MM.1S (cell line): Measurements from ENCODE around the gene EFTUD2.

Experiments used
- DNase-seq: peaks from one replicate; pipeline ENCODE4 v3.0.0-alpha.2; 2015
- H2AFZ ChIP-seq: fragments of 300-600 bp; sonication (generic); 2 replicates; pipeline ENCODE4 v1.6.0; 2016; ENCODE audit warnings: antibody characterized with exemption, low read length
- H3F3A ChIP-seq: fragments of 300-600 bp; sonication (generic); 2 replicates; pipeline ENCODE4 v1.6.1; 2016; ENCODE audit warnings: mild to moderate bottlenecking, antibody characterized with exemption, low read length, moderate library complexity, mixed read lengths; ENCODE audit not compliant: insufficient read depth
- H3K27ac ChIP-seq: fragments of 300-600 bp; sonication (generic); 2 replicates; pipeline ENCODE4 v1.5.1; 2016; ENCODE audit warnings: mild to moderate bottlenecking, low read length
- H3K27me3 ChIP-seq: fragments of 300-600 bp; sonication (generic); replicated peaks from 2 replicates; pipeline ENCODE4 v1.6.0; 2016; ENCODE audit warnings: low read length; ENCODE audit not compliant: insufficient read depth
- H3K36me3 ChIP-seq: fragments of 300-600 bp; sonication (generic); replicated peaks from 2 replicates; pipeline ENCODE4 v1.6.1; 2016; ENCODE audit warnings: mild to moderate bottlenecking, low read length, mixed read lengths; ENCODE audit not compliant: insufficient read depth
- H3K4me1 ChIP-seq: fragments of 300-600 bp; sonication (generic); 2 replicates; pipeline ENCODE4 v1.6.1; 2016; ENCODE audit warnings: low read length, mixed read lengths
- H3K4me2 ChIP-seq: fragments of 300-600 bp; sonication (generic); 2 replicates; pipeline ENCODE4 v1.6.0; 2016; ENCODE audit warnings: low read depth, low read length
- H3K4me3 ChIP-seq: fragments of 300-600 bp; sonication (generic); 2 replicates; pipeline ENCODE4 v1.5.1; 2016; ENCODE audit warnings: low read length, mixed read lengths
- H3K79me2 ChIP-seq: fragments of 300-600 bp; sonication (generic); 2 replicates; pipeline ENCODE4 v1.6.1; 2016; ENCODE audit warnings: mixed run types, low read length, mixed read lengths
- H3K9ac ChIP-seq: fragments of 300-600 bp; sonication (generic); 2 replicates; pipeline ENCODE4 v1.6.1; 2016; ENCODE audit warnings: low read length, mixed read lengths
- H3K9me2 ChIP-seq: fragments of 300-600 bp; sonication (generic); replicated peaks from 2 replicates; pipeline ENCODE4 v1.6.1; 2016; ENCODE audit warnings: mild to moderate bottlenecking, low read length, mixed read lengths; ENCODE audit not compliant: insufficient read depth
- H3K9me3 ChIP-seq: fragments of 300-600 bp; sonication (generic); replicated peaks from 2 replicates; pipeline ENCODE4 v1.6.1; 2016; ENCODE audit warnings: mild to moderate bottlenecking, low read length, mixed read lengths; ENCODE audit not compliant: insufficient read depth
- H4K20me1 ChIP-seq: fragments of 300-600 bp; sonication (generic); 2 replicates; pipeline ENCODE4 v1.6.1; 2016; ENCODE audit warnings: mild to moderate bottlenecking, low read length, moderate library complexity, mixed read lengths; ENCODE audit not compliant: insufficient read depth
- EZH2 ChIP-seq: fragments of 300-600 bp; sonication (generic); optimal IDR thresholded peaks from 2 replicates; pipeline ENCODE3; 2017; ENCODE audit warnings: low read depth, mild to moderate bottlenecking, antibody characterized with exemption, low read length, mixed read lengths
- EZH2phosphoT487 ChIP-seq: fragments of 300-600 bp; sonication (generic); IDR thresholded peaks from 2 replicates; pipeline ENCODE4 v1.6.1; 2018; ENCODE audit warnings: antibody characterized with exemption, low read length
- TF ChIP-seq, protein P1 (sequence below): fragments of 300-600 bp; sonication (generic); IDR thresholded peaks from 2 replicates; pipeline ENCODE4 v1.5.1; 2016; ENCODE audit warnings: antibody characterized with exemption, low read length, mixed read lengths

The EFTUD2 gene

DNA sequence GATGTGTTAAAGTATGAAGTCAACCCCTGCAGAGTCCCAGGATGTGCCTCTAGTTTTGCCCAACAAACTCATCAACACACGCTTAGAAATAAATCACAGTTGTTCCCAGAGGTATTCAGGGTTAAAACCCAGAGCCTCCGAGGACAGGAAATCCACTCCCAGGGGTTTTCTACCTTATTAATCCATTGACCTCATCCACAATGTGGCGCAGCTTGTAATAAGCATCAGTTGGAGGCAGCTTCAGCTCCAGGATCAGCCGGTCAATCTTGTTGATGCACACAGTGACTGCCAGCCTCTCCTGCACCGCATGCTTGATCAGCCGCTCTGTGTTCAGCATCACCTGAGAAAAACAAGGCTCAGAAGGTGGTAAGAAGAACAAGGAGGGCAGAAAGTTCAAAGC, 23.5 kb downstream of the EFTUD2 start:
- Histone ChIP-seq H3K9me2 (no peaks in the 10 kb centered on the region), H3K4me3 (no peak overlapping the region), H3K27me3 (no peaks in the 10 kb centered on the region), H4K20me1 (no peaks in the 10 kb centered on the region), H3K4me1 (no peaks in the 10 kb centered on the region), H2AFZ (no peak overlapping the region), H3K9ac (no peak overlapping the region), H3K9me3 (no peaks in the 10 kb centered on the region), H3K27ac (no peak overlapping the region), H3K4me2 (no peak overlapping the region), H3K79me2 (0 out of 2 replicates have a peak, but pooled peaks cover 2% of the 10 kb centered on the region), H3F3A (no peaks in the 10 kb centered on the region), H3K36me3 (peaks cover 2% of the 10 kb centered on the region; the same call in 1 of the 2 replicates)
- no peak for DNase-seq
- TF ChIP-seq EZH2: no peak
- no peak for TF ChIP-seq EZH2phosphoT487
- TF ChIP-seq, protein P1, sequence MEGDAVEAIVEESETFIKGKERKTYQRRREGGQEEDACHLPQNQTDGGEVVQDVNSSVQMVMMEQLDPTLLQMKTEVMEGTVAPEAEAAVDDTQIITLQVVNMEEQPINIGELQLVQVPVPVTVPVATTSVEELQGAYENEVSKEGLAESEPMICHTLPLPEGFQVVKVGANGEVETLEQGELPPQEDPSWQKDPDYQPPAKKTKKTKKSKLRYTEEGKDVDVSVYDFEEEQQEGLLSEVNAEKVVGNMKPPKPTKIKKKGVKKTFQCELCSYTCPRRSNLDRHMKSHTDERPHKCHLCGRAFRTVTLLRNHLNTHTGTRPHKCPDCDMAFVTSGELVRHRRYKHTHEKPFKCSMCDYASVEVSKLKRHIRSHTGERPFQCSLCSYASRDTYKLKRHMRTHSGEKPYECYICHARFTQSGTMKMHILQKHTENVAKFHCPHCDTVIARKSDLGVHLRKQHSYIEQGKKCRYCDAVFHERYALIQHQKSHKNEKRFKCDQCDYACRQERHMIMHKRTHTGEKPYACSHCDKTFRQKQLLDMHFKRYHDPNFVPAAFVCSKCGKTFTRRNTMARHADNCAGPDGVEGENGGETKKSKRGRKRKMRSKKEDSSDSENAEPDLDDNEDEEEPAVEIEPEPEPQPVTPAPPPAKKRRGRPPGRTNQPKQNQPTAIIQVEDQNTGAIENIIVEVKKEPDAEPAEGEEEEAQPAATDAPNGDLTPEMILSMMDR: no peak

GRCh38 chr17:44872131-44872768, 27.0 kb downstream of the EFTUD2 start:
- no peak overlapping the region for H3K27ac ChIP-seq
- H3F3A ChIP-seq: no peaks in the 10 kb centered on the region
- TF ChIP-seq EZH2 (no peak), EZH2phosphoT487 (no peak)
- TF ChIP-seq, protein P1: no peak
- H3K36me3 ChIP-seq: peaks cover 2% of the 10 kb centered on the region; the same call in 1 of the 2 replicates
- no peak overlapping the region for H3K4me2 ChIP-seq
- H3K4me1 ChIP-seq: no peaks in the 10 kb centered on the region
- H3K4me3 ChIP-seq: no peak overlapping the region
- no peaks in the 10 kb centered on the region for H3K9me3 ChIP-seq
- DNase-seq: no peak
- no peaks in the 10 kb centered on the region for H3K27me3 ChIP-seq
- no peaks in the 10 kb centered on the region for H4K20me1 ChIP-seq
- no peaks in the 10 kb centered on the region for H3K79me2 ChIP-seq
- H3K9me2 ChIP-seq: no peaks in the 10 kb centered on the region
- no peak overlapping the region for H2AFZ ChIP-seq
- no peak overlapping the region for H3K9ac ChIP-seq

DNA sequence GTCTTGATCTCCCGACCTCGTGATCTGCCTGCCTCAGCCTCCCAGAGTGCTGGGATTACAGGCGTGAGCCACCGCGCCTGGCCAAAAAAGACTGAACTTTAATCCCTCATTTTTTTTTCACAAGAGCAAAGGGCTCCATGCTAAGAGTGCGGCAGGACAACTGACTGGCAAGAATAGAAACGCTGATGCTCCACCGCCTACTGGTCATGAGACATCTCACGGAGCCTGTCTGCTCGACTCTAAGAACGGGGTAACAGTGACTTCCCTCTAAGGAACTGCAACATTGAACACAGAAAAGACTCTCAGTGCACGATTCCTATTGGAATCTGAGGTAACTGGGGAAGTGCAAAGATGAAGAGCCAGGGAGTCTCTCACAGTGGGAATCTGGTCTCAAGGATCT, 27.7 kb downstream of the EFTUD2 start:
- H3K27me3 ChIP-seq: no peaks in the 10 kb centered on the region
- no peak for DNase-seq
- H2AFZ ChIP-seq: no peak overlapping the region
- no peaks in the 10 kb centered on the region for H3K4me1 ChIP-seq
- H3K36me3 ChIP-seq: peaks cover 2% of the 10 kb centered on the region; the same call in 1 of the 2 replicates
- TF ChIP-seq, protein P1: no peak
- TF ChIP-seq EZH2 (no peak), EZH2phosphoT487 (no peak)
- no peak overlapping the region for H3K27ac ChIP-seq
- no peaks in the 10 kb centered on the region for H3F3A ChIP-seq
- no peak overlapping the region for H3K9ac ChIP-seq
- H3K4me2 ChIP-seq: no peak overlapping the region
- H4K20me1 ChIP-seq: no peaks in the 10 kb centered on the region
- no peaks in the 10 kb centered on the region for H3K9me2 ChIP-seq
- no peaks in the 10 kb centered on the region for H3K9me3 ChIP-seq
- no peaks in the 10 kb centered on the region for H3K79me2 ChIP-seq
- no peak overlapping the region for H3K4me3 ChIP-seq
